Heart right ventricle (tissue), 16 donors: ENCODE measurements around the gene DOCK3. TPM values are rescaled to one million over a fixed set of nuclear protein-coding genes. Genes with fewer than 3 reads are reported as not detected.

Experiments
- ATAC-seq, 8 donors: fragments of 200-7000 bp; cut with Tn5 transposase; one replicate each; pipeline ENCODE4 v1.9.1; 2020; ENCODE audit warnings: mild to moderate bottlenecking in 8 of 8, moderate library complexity in 8 of 8, moderate number of reproducible peaks in 1 of 8
- DNase-seq, 2 donors: peaks; one replicate each; pipeline ENCODE4 v3.0.0-alpha.2; 2020
- H3K27ac ChIP-seq, 10 donors: fragments of 200-600 bp; sonication (generic) in 2 of 10; one replicate each; pipeline versions ENCODE4 v1.5.0 to v1.8.0; 2020 to 2022; ENCODE audit warnings: mild to moderate bottlenecking in 3 of 10
- H3K27me3 ChIP-seq, 7 donors: fragments of 200-600 bp; one replicate each; pipeline ENCODE4 v1.8.0; 2021 to 2022; ENCODE audit warnings: mild to moderate bottlenecking in 2 of 7
- H3K36me3 ChIP-seq, 9 donors: fragments of 200-600 bp; sonication (generic) in 1 of 9; one replicate each; pipeline versions ENCODE4 v1.5.0 to v1.8.0; 2020 to 2022; ENCODE audit warnings: mild to moderate bottlenecking in 2 of 9
- H3K4me1 ChIP-seq, 9 donors: fragments of 200-600 bp; sonication (generic) in 1 of 9; one replicate each; pipeline versions ENCODE4 v1.5.0 to v1.8.0; 2020 to 2022; ENCODE audit warnings: mild to moderate bottlenecking in 4 of 9
- H3K4me3 ChIP-seq, 10 donors: fragments of 200-600 bp; sonication (generic) in 2 of 10; one replicate each; pipeline versions ENCODE4 v1.5.0 to v1.8.0; 2020 to 2022; ENCODE audit warnings: mild to moderate bottlenecking in 7 of 10, moderate library complexity in 2 of 10
- H3K9me3 ChIP-seq, 11 donors: fragments of 200-600 bp in 10 of 11; sonication (generic) in 2 of 11; one replicate each; pipeline versions ENCODE4 v1.5.0 to v1.8.0; 2013 to 2022; ENCODE audit warnings: mild to moderate bottlenecking in 2 of 11, control low read depth in 1 of 11, moderate library complexity in 1 of 11
- CTCF ChIP-seq, 9 donors: fragments of 200-600 bp; sonication (generic) in 2 of 9; IDR thresholded peaks; one replicate each; pipeline versions ENCODE4 v1.5.0 to v1.8.0; 2021 to 2022; ENCODE audit warnings: antibody characterized with exemption in 9 of 9, mild to moderate bottlenecking in 5 of 9, moderate library complexity in 1 of 9
- WGBS, 2 donors: extraction: QIAGEN DNeasy Blood & Tissue Kit; methylation state at CpG; one replicate each; pipeline ENCODE4 v1.1.7; 2013; ENCODE audit warnings: inconsistent platforms in 1 of 2; 5-methylcytosine and 5-hydroxymethylcytosine counted together
- intact Hi-C, 10 donors: fragments of 100-400 bp; cut with DNase I; formaldehyde crosslinking; loops; one replicate each; pipeline versions ENCODE4 v1.11.1 to v1.14.2; 2022
- polyA plus RNA-seq, 2 donors: library from polyadenylated mRNA; stranded (reverse); fragments of 200-250 nt; gene quantifications; one replicate each; pipeline ENCODE4 v1.2.3, GENCODE V29; 2013
- total RNA-seq, 10 donors: library from RNA; stranded (reverse); fragmentation: NEBNext Ultra II Directional in 3 of 10; extraction: Animal tissue kit (Norgen Biotek cat#: 25700) in 3 of 10; gene quantifications; one replicate each; pipeline versions ENCODE4 v1.2.1 to v1.2.4, GENCODE V29; 2021 to 2023
- donor health status: Arrhythmogenic right ventricular cardiomyopathy.
- donor health status: ischemic (EF 13 %, LVEDD 7.1; RV severe dilation, severe dysfunction).
- donor health status: healthy with polysubstance abuse.
- donor health status: DM: no; HTN: yes; CAD: no.
- donor health status: DM: no; HTN: no; CAD: no.
- donor health status: ischemic (EF 25% LVEDD 6.9; RV normal size, moderate dysfunction).
- donor health status: ischemic (EF 25% LVEDD 5.7; RV mildly dilated, moderate dysfunction).
- donor health status: healthy.
- donor health status: DM: yes; HTN: yes; CAD: no.
- donor health status: Ischemic cardiomyopathy.
- donor health status: ischemic (EF 35%, LVEDD 5.7; RV mildly dilated, moderate dysfunction).
- donor health status: nonischemic (EF 11% LVEDD 7.7; RV severe dilation, severe dysfunction).
- donor health status: DM: yes; HTN: yes; CAD: no.
- donor health status: PGD.
- donor health status: ischemic (EF 29% LVEDD 5.4; RV normal size, mild dysfunction).
- donor health status: nonischemic (EF 23%, LVEDD 6.1; RV moderate dilation, normal function).

The DOCK3 gene
- total and polyA plus RNA-seq, 12 donors, result 1.2 to 6.6 (median 4.7) TPM

- H3K4me1 ChIP-seq, result peaks cover 0 to 6% (median 0%) of the 10 kb centered on the region in 9 donors
- 90 to 91% methylated on average over 3 of the region's 3 CpGs for WGBS, 2 donors
- no peak for TF ChIP-seq CTCF (IDR thresholded peaks at IDR 0.05)
- H3K27ac ChIP-seq, result no peak overlapping the region
- no peaks in the 10 kb centered on the region for H3K36me3 ChIP-seq
- no peaks in the 10 kb centered on the region for H3K9me3 ChIP-seq
- ATAC-seq (no peak), DNase-seq (no peak)
- no peak overlapping the region for H3K4me3 ChIP-seq
- intact Hi-C loops, result no loop called here
- no peaks in the 10 kb centered on the region for H3K27me3 ChIP-seq
Measured at GRCh38 chr3:50657816-50658215, 16.9 kb upstream of the DOCK3 start.

GRCh38 chr3:50658416-50658815 is 16.3 kb upstream of the DOCK3 start:
- WGBS, 2 donors, result 93 to 95% methylated on average over 6 of the region's 6 CpGs
- no peak overlapping the region for H3K27ac ChIP-seq
- intact Hi-C loops, result no loop called here
- DNase-seq (no peak), ATAC-seq (no peak)
- H3K4me3 ChIP-seq, result no peak overlapping the region
- no peaks in the 10 kb centered on the region for H3K9me3 ChIP-seq
- H3K4me1 ChIP-seq, result peaks cover 0 to 12% (median 0%) of the 10 kb centered on the region in 9 donors
- no peaks in the 10 kb centered on the region for H3K27me3 ChIP-seq
- TF ChIP-seq CTCF (IDR thresholded peaks at IDR 0.05), result no peak
- no peaks in the 10 kb centered on the region for H3K36me3 ChIP-seq

DNA sequence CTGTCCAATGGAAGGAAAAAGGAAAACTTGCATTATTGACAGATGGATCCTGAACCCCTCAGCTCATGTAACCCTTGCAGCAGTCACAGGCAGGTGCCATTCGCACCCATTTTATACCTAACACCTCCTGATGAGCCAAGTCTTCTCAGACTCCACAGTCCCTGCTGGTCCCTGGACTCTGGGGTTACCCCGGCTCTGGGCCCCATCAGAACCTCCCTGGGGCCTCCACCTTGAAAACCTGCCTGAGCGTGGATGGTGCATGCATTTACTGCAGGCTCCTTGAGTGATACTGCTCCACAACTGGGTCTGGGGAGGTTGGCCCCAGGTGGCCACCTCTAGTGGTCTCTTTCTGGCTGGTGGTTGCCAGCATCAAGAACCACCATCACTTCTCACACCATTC is 15.9 kb upstream of the DOCK3 start:
- Histone ChIP-seq H3K27me3 (no peaks in the 10 kb centered on the region), H3K4me3 (no peak overlapping the region), H3K36me3 (no peaks in the 10 kb centered on the region), H3K27ac (no peak overlapping the region), H3K9me3 (no peaks in the 10 kb centered on the region), H3K4me1 (peaks cover 0 to 16% (median 0%) of the 10 kb centered on the region in 9 donors)
- WGBS, 2 donors, result 78 to 91% methylated on average over 3 of the region's 3 CpGs
- ATAC-seq (no peak), DNase-seq (no peak)
- intact Hi-C loops, result no loop called here
- no peak for TF ChIP-seq CTCF (IDR thresholded peaks at IDR 0.05)

DNA sequence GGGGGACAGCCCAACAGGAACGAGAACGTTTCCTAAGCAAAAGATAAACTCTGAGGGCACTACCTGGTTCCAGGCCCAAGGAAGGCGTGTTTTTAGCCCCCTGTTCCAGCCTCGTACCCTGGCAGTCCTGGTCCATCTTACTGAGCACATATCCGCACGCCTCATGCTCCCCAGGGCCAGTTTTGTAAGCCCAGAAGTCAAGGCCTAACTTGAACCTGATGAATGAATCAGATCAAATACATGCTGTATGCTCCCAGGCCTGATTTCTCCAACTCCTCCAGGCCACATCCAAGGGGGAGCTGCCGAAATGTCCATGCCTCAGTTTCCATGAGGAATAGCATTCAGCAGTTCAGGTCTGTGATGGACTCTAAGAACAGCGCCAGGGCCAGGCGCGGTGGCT is 14.3 kb upstream of the DOCK3 start:
- intact Hi-C loops, result no loop called here
- WGBS, 2 donors, result 94% methylated on average over 10 of the region's 10 CpGs
- TF ChIP-seq CTCF (IDR thresholded peaks at IDR 0.05), result no peak
- ATAC-seq (no peak), DNase-seq (no peak)
- Histone ChIP-seq H3K9me3 (no peaks in the 10 kb centered on the region), H3K27me3 (no peaks in the 10 kb centered on the region), H3K4me3 (no peak overlapping the region), H3K36me3 (no peaks in the 10 kb centered on the region), H3K27ac (no peak overlapping the region), H3K4me1 (peaks cover 0 to 12% (median 0%) of the 10 kb centered on the region in 9 donors)
